Heart left ventricle (tissue), 13 donors: ENCODE data around the gene RARS1.

Experiments used
- CTCF ChIP-seq, 12 donors: fragments of 200-600 bp; sonication (generic) in 4 of 12; IDR thresholded peaks; one replicate each; pipeline versions ENCODE4 v1.5.0 to v1.8.0; 2018 to 2022; ENCODE audit warnings: antibody characterized with exemption in 12 of 12, mild to moderate bottlenecking in 5 of 12
- POLR2A ChIP-seq, 2 donors: fragments of 450-650 bp; IDR thresholded peaks; one replicate each; pipeline ENCODE4 v1.6.1; 2017; ENCODE audit warnings: antibody characterized with exemption in 2 of 2, mild to moderate bottlenecking in 2 of 2, moderate library complexity in 2 of 2
- donor health status: ischemic (EF 13 %, LVEDD 7.1; RV severe dilation, severe dysfunction).
- donor health status: DM: no; HTN: yes; CAD: no.
- donor health status: DM: no; HTN: no; CAD: no.
- donor health status: ischemic (EF 25% LVEDD 6.9; RV normal size, moderate dysfunction).
- donor health status: ischemic (EF 25% LVEDD 5.7; RV mildly dilated, moderate dysfunction).
- donor health status: ischemic (EF 35%, LVEDD 5.7; RV mildly dilated, moderate dysfunction).
- donor health status: nonischemic (EF 11% LVEDD 7.7; RV severe dilation, severe dysfunction).
- donor health status: DM: yes; HTN: yes; CAD: no.
- donor health status: PGD.
- donor health status: ischemic (EF 29% LVEDD 5.4; RV normal size, mild dysfunction).
- donor health status: nonischemic (EF 23%, LVEDD 6.1; RV moderate dilation, normal function).

- TF ChIP-seq CTCF (IDR thresholded peaks at IDR 0.05): no peak
- no peak for TF ChIP-seq POLR2A (IDR thresholded peaks at IDR 0.05)
Measured at GRCh38 chr5:168460606-168461005, 25.7 kb upstream of the RARS1 start.
